GM12864 (cell line): ENCODE results near the gene H1-8.
A peak's percentile ranks its signal among the peaks of the same experiment; 100 is the strongest.

ENCODE experiments used
- DNase-seq: peaks from one replicate; pipeline ENCODE4 v3.0.0-alpha.2; 2011; ENCODE audit warnings: low read depth
- H3K4me3 ChIP-seq: 2 replicates; pipeline ENCODE4 v1.5.1; 2011; ENCODE audit warnings: mild to moderate bottlenecking, low read depth, low read length, control low read depth
- TF ChIP-seq, protein P1 (sequence below): IDR thresholded peaks from 2 replicates; pipeline ENCODE4 v1.5.1; 2011; ENCODE audit warnings: low read depth, mild to moderate bottlenecking, moderate library complexity, low read length, control low read depth, inconsistent platforms; ENCODE audit errors: missing control alignments

The H1-8 gene

DNA sequence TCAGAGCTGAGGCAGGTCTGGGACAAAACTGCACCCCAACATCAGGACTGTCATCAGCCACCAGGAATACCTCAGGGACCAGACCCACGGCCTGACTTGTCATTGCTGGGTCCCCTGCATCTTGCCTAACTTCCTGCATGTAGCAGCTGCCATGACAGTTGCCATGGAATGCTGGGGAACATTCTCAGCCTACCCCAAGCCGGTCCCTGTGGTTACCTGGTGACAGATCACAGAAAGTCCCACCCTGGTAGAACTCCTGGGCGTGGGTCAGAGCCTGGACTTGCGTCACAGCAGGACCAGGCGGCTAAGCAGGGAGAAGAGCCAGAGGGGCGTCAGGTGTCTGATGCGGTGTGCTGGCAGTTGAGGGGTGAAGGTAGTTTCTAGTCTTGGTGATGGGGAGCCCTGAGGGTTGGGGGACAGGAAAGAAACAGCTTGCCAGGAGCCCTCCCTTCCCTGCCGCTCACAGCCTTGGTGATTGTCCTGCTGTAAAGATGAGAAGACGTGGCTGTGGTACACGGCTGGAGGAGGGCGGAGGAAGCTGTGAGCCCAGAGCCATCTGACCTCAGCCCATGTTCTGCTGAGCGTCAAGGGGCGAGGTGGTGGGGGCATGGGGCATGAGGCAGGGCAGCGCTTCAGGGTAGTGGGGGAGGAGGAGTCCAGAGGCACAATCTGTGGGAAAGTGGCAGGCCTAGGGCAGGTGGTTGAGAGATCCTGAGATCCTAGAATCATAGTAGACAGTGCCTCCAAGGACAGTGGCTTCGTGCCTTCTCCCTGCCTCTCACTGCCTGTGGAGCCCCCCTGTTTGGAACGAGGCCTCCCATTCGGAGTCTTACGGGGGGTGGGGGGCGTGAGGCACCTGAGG lies 5.4 kb downstream of the H1-8 start:
- DNase-seq = no peak
- H3K4me3 ChIP-seq = no peak overlapping the region
- TF ChIP-seq, protein P1, sequence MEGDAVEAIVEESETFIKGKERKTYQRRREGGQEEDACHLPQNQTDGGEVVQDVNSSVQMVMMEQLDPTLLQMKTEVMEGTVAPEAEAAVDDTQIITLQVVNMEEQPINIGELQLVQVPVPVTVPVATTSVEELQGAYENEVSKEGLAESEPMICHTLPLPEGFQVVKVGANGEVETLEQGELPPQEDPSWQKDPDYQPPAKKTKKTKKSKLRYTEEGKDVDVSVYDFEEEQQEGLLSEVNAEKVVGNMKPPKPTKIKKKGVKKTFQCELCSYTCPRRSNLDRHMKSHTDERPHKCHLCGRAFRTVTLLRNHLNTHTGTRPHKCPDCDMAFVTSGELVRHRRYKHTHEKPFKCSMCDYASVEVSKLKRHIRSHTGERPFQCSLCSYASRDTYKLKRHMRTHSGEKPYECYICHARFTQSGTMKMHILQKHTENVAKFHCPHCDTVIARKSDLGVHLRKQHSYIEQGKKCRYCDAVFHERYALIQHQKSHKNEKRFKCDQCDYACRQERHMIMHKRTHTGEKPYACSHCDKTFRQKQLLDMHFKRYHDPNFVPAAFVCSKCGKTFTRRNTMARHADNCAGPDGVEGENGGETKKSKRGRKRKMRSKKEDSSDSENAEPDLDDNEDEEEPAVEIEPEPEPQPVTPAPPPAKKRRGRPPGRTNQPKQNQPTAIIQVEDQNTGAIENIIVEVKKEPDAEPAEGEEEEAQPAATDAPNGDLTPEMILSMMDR = no peak

DNA sequence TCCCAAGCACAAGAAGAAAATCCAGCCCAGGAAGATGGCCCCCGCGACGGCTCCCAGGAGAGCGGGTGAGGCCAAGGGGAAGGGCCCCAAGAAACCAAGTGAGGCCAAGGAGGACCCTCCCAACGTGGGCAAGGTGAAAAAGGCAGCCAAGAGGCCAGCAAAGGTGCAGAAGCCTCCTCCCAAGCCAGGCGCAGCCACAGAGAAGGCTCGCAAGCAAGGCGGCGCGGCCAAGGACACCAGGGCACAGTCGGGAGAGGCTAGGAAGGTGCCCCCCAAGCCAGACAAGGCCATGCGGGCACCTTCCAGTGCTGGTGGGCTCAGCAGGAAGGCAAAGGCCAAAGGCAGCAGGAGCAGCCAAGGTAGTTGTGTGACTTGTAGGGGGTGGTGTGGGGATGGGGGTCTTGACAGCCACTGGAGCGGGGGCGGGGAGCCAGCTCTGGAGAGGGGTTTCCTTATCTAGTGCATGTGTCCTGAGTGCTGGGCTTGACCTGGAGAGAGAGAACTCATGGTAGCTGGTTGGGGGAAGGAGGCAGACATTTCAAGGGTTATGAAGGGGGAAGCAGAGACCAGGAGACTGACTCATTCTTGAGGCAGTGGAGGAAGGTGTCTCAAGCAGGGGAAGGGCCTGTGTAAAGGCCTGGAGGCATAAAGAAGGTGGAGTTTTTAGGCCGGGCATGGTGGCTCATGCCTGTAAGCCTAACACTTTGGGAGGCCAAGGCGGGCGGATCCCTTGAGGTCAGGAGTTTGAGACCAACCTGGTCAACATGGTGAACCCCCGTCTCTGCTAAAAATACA lies 6.2 kb downstream of the H1-8 start:
- TF ChIP-seq, protein P1 = no peak
- no peak overlapping the region for H3K4me3 ChIP-seq
- DNase-seq = no peak

DNA sequence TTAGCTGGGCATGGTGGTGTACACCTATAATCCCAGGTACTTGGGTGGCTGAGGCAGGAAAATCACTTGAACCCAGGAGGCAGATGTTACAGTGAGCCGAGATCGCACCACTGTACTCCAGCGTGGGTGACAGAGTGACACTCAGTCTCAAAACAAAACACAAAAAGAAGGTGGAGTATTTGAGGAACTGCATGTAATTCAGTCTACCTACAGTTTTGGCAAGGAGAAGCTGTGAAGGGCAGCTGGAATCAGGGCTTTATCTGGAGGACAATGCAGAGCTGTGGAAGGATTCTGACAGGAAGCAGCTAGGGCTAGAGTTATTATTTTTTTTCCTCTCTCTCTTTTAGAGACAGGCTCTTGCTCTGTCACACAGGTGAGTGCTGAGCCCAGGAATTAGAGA lies 6.8 kb downstream of the H1-8 start:
- TF ChIP-seq, protein P1 = no peak
- DNase-seq = no peak
- no peak overlapping the region for H3K4me3 ChIP-seq

DNA sequence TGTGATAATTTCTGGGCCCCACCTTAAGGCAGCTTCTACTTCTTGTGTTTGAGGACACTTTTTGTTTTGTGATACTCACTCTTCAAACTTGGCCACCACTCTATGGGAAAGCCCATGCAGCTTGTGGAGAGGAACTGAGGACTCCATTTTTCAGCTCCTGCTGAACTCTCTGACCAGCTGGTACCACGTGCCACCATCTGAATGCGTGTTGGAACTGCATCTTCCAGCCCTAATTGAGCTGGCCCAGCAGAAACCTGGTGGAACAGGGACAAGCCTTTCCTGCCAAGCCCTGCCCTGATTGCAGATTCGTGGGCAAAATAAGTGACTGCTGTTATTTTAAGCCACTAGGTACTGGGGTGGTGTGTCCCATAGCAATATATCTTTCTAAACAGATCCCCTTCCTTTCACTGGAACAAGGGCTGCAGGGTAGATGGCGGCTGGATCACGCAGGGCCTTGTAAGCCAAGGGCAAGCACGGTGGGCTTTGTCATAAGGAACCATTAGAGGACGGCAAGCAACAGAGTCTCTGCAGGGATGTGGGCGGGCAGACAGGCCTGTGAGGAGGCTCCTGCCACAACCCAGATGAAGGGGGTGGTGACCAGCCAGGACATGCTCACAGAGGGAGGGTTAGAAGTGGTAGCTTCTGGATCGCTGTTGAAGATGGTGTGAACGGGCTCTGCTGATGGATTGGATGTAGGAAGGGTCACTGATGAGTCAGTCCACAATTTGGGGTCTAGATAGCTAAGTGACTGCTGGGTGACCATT lies 9.5 kb downstream of the H1-8 start:
- TF ChIP-seq, protein P1 = no peak
- no peak overlapping the region for H3K4me3 ChIP-seq
- DNase-seq = no peak

DNA sequence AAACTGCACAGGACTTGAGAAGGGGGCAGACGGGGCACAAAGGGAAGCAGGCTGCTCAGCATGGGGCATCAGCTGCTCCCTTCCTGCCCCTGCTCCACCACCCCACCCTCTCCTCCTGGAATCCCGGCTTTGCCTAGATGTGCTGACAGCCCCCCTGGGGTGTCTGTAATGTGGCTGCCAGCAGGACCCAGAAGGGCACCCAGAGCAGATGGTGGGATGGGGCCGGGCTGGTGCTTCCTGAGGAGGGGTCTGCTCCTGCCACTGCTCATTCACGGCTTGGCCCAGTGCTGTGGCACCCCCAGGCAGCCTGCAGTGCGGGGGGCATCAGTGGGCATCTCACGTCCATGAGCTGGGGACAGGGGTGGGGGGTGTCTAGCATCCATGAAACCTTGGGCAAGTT lies 10.2 kb downstream of the H1-8 start:
- no peak for DNase-seq
- H3K4me3 ChIP-seq = no peak overlapping the region
- TF ChIP-seq, protein P1 = no peak

DNA sequence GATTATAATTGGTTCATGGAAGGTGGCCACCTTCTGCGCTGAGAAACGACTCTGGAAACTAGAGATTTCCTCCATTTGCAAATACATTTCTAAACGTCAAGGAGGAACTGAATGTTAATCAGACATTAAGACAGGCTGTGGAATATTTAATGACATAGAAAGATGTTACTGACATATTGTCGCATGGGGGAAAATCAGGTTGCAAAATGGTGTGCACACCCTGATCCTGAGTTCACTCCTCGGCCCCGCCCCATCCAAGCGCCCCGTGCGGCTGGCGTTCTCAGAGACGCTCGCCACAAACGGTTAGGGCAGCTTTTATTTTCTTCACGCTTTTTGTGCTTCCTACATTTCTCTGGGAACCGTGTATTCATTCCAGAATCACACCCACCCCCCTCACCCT lies 10.7 kb downstream of the H1-8 start:
- H3K4me3 ChIP-seq = no peak overlapping the region
- TF ChIP-seq, protein P1 = peak; percentile 2
- no peak for DNase-seq
